ENCODE data around the gene MS4A4A.
A peak's percentile ranks its signal among the peaks of the same experiment; 100 is the strongest.

The MS4A4A gene

GRCh38 chr11:60339356-60339755 is 58.9 kb downstream of the MS4A4A start:
- no peak for DNase-seq (ENCODE audit: low spot score)
- no peak overlapping the region for H2BK12ac ChIP-seq (ENCODE audit: low read length)
- H3K23ac ChIP-seq (ENCODE audit: low read depth, low read length, poor library complexity): no peak overlapping the region
- no peak overlapping the region for H3K4ac ChIP-seq (ENCODE audit: low read length)
- H2BK120ac ChIP-seq (ENCODE audit: low read depth, low read length): no peak overlapping the region
- no peaks in the 10 kb centered on the region for H3K27me3 ChIP-seq (ENCODE audit: control insufficient read depth in 3 of 3, insufficient read depth in 3 of 3, low read depth in 1 of 3, low read length in 3 of 3)
- H2BK15ac ChIP-seq (ENCODE audit: low read length): no peak overlapping the region
- no peaks in the 10 kb centered on the region for H3K4me1 ChIP-seq (ENCODE audit: control insufficient read depth in 2 of 2, insufficient read depth in 1 of 2, low read depth in 1 of 2, low read length in 2 of 2)
- no peak overlapping the region for H3K9ac ChIP-seq (ENCODE audit: low read depth, low read length, poor library complexity)
- H3K4me3 ChIP-seq (ENCODE audit: low read length in 2 of 2): no peak overlapping the region
- no peak overlapping the region for H4K91ac ChIP-seq (ENCODE audit: low read depth, low read length, poor library complexity)
- H3K27ac ChIP-seq (replicated peaks; ENCODE audit: low read length): no peak overlapping the region
- no peak overlapping the region for H3K18ac ChIP-seq (ENCODE audit: low read length)
- no peaks in the 10 kb centered on the region for H3K36me3 ChIP-seq (replicated peaks in 1 of 2; ENCODE audit: control insufficient read depth in 2 of 2, insufficient read depth in 2 of 2, low read length in 2 of 2)
- no CpG with 5 or more reads among the region's 3 CpGs for WGBS, 2 donors (ENCODE audit: extremely low coverage in 2 of 2, insufficient read length in 2 of 2, insufficient replicate concordance in 1 of 2)
- no peaks in the 10 kb centered on the region for H3K9me3 ChIP-seq (replicated peaks in 1 of 2; ENCODE audit: control insufficient read depth in 2 of 2, insufficient read depth in 1 of 2, low read depth in 1 of 2, low read length in 2 of 2)
- no peak overlapping the region for H2AFZ ChIP-seq (ENCODE audit: low read length)
- H3K4me2 ChIP-seq (ENCODE audit: insufficient read depth, low read length, poor library complexity, severe bottlenecking): no peak overlapping the region
- H4K8ac ChIP-seq (ENCODE audit: low read depth, low read length): no peak overlapping the region
- H2BK5ac ChIP-seq (ENCODE audit: low read length): no peak overlapping the region
- no peak overlapping the region for H2AK5ac ChIP-seq (ENCODE audit: low read depth, low read length)
- H3K14ac ChIP-seq (ENCODE audit: low read length): no peak overlapping the region
- H3K79me1 ChIP-seq (ENCODE audit: low read depth, low read length): no peaks in the 10 kb centered on the region

- no peaks in the 10 kb centered on the region for H3K79me1 ChIP-seq (ENCODE audit: low read depth, low read length)
- no peaks in the 10 kb centered on the region for H3K9me3 ChIP-seq (replicated peaks in 1 of 2; ENCODE audit: control insufficient read depth in 2 of 2, insufficient read depth in 1 of 2, low read depth in 1 of 2, low read length in 2 of 2)
- no peak overlapping the region for H3K4me2 ChIP-seq (ENCODE audit: insufficient read depth, low read length, poor library complexity, severe bottlenecking)
- H2AK5ac ChIP-seq (ENCODE audit: low read depth, low read length): no peak overlapping the region
- H3K23ac ChIP-seq (ENCODE audit: low read depth, low read length, poor library complexity): no peak overlapping the region
- no peak for DNase-seq (ENCODE audit: low spot score)
- H4K8ac ChIP-seq (ENCODE audit: low read depth, low read length): no peak overlapping the region
- no peak overlapping the region for H3K4me3 ChIP-seq (ENCODE audit: low read length in 2 of 2)
- H2BK12ac ChIP-seq (ENCODE audit: low read length): no peak overlapping the region
- no peak overlapping the region for H3K18ac ChIP-seq (ENCODE audit: low read length)
- H3K36me3 ChIP-seq (replicated peaks in 1 of 2; ENCODE audit: control insufficient read depth in 2 of 2, insufficient read depth in 2 of 2, low read length in 2 of 2): no peaks in the 10 kb centered on the region
- H3K27me3 ChIP-seq (ENCODE audit: control insufficient read depth in 3 of 3, insufficient read depth in 3 of 3, low read depth in 1 of 3, low read length in 3 of 3): no peaks in the 10 kb centered on the region
- H3K9ac ChIP-seq (ENCODE audit: low read depth, low read length, poor library complexity): no peak overlapping the region
- no peak overlapping the region for H3K14ac ChIP-seq (ENCODE audit: low read length)
- no peak overlapping the region for H4K91ac ChIP-seq (ENCODE audit: low read depth, low read length, poor library complexity)
- H3K27ac ChIP-seq (replicated peaks; ENCODE audit: low read length): no peak overlapping the region
- H2BK120ac ChIP-seq (ENCODE audit: low read depth, low read length): no peak overlapping the region
- WGBS, 2 donors (ENCODE audit: extremely low coverage in 2 of 2, insufficient read length in 2 of 2, insufficient replicate concordance in 1 of 2): no CpG with 5 or more reads among the region's 10 CpGs
- H3K4me1 ChIP-seq (ENCODE audit: control insufficient read depth in 2 of 2, insufficient read depth in 1 of 2, low read depth in 1 of 2, low read length in 2 of 2): no peaks in the 10 kb centered on the region
- H2AFZ ChIP-seq (ENCODE audit: low read length): no peak overlapping the region
- H2BK5ac ChIP-seq (ENCODE audit: low read length): no peak overlapping the region
- no peak overlapping the region for H3K4ac ChIP-seq (ENCODE audit: low read length)
- no peak overlapping the region for H2BK15ac ChIP-seq (ENCODE audit: low read length)
Observed at GRCh38 chr11:60343094-60343704, 62.7 kb downstream of the MS4A4A start.

GRCh38 chr11:60344146-60344545 is 63.7 kb downstream of the MS4A4A start:
- no peaks in the 10 kb centered on the region for H3K79me1 ChIP-seq (ENCODE audit: low read depth, low read length)
- no CpG with 5 or more reads among the region's 2 CpGs for WGBS, 2 donors (ENCODE audit: extremely low coverage in 2 of 2, insufficient read length in 2 of 2, insufficient replicate concordance in 1 of 2)
- no peaks in the 10 kb centered on the region for H3K27me3 ChIP-seq (ENCODE audit: control insufficient read depth in 3 of 3, insufficient read depth in 3 of 3, low read depth in 1 of 3, low read length in 3 of 3)
- H3K27ac ChIP-seq (replicated peaks; ENCODE audit: low read length): no peak overlapping the region
- no peaks in the 10 kb centered on the region for H3K36me3 ChIP-seq (replicated peaks in 1 of 2; ENCODE audit: control insufficient read depth in 2 of 2, insufficient read depth in 2 of 2, low read length in 2 of 2)
- no peak overlapping the region for H2AK5ac ChIP-seq (ENCODE audit: low read depth, low read length)
- no peak overlapping the region for H2AFZ ChIP-seq (ENCODE audit: low read length)
- no peak overlapping the region for H4K8ac ChIP-seq (ENCODE audit: low read depth, low read length)
- no peak overlapping the region for H2BK15ac ChIP-seq (ENCODE audit: low read length)
- H3K23ac ChIP-seq (ENCODE audit: low read depth, low read length, poor library complexity): no peak overlapping the region
- H3K18ac ChIP-seq (ENCODE audit: low read length): no peak overlapping the region
- no peak for DNase-seq (ENCODE audit: low spot score)
- no peak overlapping the region for H3K9ac ChIP-seq (ENCODE audit: low read depth, low read length, poor library complexity)
- no peaks in the 10 kb centered on the region for H3K4me1 ChIP-seq (ENCODE audit: control insufficient read depth in 2 of 2, insufficient read depth in 1 of 2, low read depth in 1 of 2, low read length in 2 of 2)
- no peak overlapping the region for H2BK12ac ChIP-seq (ENCODE audit: low read length)
- no peak overlapping the region for H4K91ac ChIP-seq (ENCODE audit: low read depth, low read length, poor library complexity)
- H2BK120ac ChIP-seq (ENCODE audit: low read depth, low read length): no peak overlapping the region
- H3K4me2 ChIP-seq (ENCODE audit: insufficient read depth, low read length, poor library complexity, severe bottlenecking): no peak overlapping the region
- no peak overlapping the region for H3K14ac ChIP-seq (ENCODE audit: low read length)
- no peaks in the 10 kb centered on the region for H3K9me3 ChIP-seq (replicated peaks in 1 of 2; ENCODE audit: control insufficient read depth in 2 of 2, insufficient read depth in 1 of 2, low read depth in 1 of 2, low read length in 2 of 2)
- H3K4ac ChIP-seq (ENCODE audit: low read length): no peak overlapping the region
- no peak overlapping the region for H2BK5ac ChIP-seq (ENCODE audit: low read length)
- no peak overlapping the region for H3K4me3 ChIP-seq (ENCODE audit: low read length in 2 of 2)

- H2AFZ ChIP-seq (ENCODE audit: low read length): peak overlapping the region; percentile 40
- H3K23ac ChIP-seq (ENCODE audit: low read depth, low read length, poor library complexity): no peak overlapping the region
- no peaks in the 10 kb centered on the region for H3K9me3 ChIP-seq (replicated peaks in 1 of 2; ENCODE audit: control insufficient read depth in 2 of 2, insufficient read depth in 1 of 2, low read depth in 1 of 2, low read length in 2 of 2)
- H4K91ac ChIP-seq (ENCODE audit: low read depth, low read length, poor library complexity): no peak overlapping the region
- H4K8ac ChIP-seq (ENCODE audit: low read depth, low read length): no peak overlapping the region
- no peak overlapping the region for H3K4me3 ChIP-seq (ENCODE audit: low read length in 2 of 2)
- no peak for DNase-seq (ENCODE audit: low spot score)
- H3K4ac ChIP-seq (ENCODE audit: low read length): no peak overlapping the region
- no peak overlapping the region for H2BK12ac ChIP-seq (ENCODE audit: low read length)
- H3K36me3 ChIP-seq (replicated peaks in 1 of 2; ENCODE audit: control insufficient read depth in 2 of 2, insufficient read depth in 2 of 2, low read length in 2 of 2): no peaks in the 10 kb centered on the region
- no peak overlapping the region for H2AK5ac ChIP-seq (ENCODE audit: low read depth, low read length)
- H2BK120ac ChIP-seq (ENCODE audit: low read depth, low read length): no peak overlapping the region
- H3K14ac ChIP-seq (ENCODE audit: low read length): no peak overlapping the region
- H3K18ac ChIP-seq (ENCODE audit: low read length): no peak overlapping the region
- H2BK5ac ChIP-seq (ENCODE audit: low read length): no peak overlapping the region
- H3K9ac ChIP-seq (ENCODE audit: low read depth, low read length, poor library complexity): no peak overlapping the region
- H3K27me3 ChIP-seq (ENCODE audit: control insufficient read depth in 3 of 3, insufficient read depth in 3 of 3, low read depth in 1 of 3, low read length in 3 of 3): no peaks in the 10 kb centered on the region
- H3K79me1 ChIP-seq (ENCODE audit: low read depth, low read length): no peaks in the 10 kb centered on the region
- H3K4me1 ChIP-seq (ENCODE audit: control insufficient read depth in 2 of 2, insufficient read depth in 1 of 2, low read depth in 1 of 2, low read length in 2 of 2): no peaks in the 10 kb centered on the region
- no peak overlapping the region for H3K4me2 ChIP-seq (ENCODE audit: insufficient read depth, low read length, poor library complexity, severe bottlenecking)
- no peak overlapping the region for H2BK15ac ChIP-seq (ENCODE audit: low read length)
- H3K27ac ChIP-seq (replicated peaks; ENCODE audit: low read length): no peak overlapping the region
Observed at GRCh38 chr11:60345489-60345888, 65.0 kb downstream of the MS4A4A start.

Data from neuronal stem cell (in vitro differentiated cells).